ENCODE data around the gene TEKT4. TPM values are rescaled to one million over a fixed set of nuclear protein-coding genes. Genes with fewer than 3 reads are reported as not detected.
"Not testable (repeated sequence)": the region's sequence is repeated elsewhere in the genome, so short reads cannot be mapped to it uniquely, and the experiment has no call there.

Gene TEKT4
- total RNA-seq, 1 experiment from 2014 or later: not detected

DNA sequence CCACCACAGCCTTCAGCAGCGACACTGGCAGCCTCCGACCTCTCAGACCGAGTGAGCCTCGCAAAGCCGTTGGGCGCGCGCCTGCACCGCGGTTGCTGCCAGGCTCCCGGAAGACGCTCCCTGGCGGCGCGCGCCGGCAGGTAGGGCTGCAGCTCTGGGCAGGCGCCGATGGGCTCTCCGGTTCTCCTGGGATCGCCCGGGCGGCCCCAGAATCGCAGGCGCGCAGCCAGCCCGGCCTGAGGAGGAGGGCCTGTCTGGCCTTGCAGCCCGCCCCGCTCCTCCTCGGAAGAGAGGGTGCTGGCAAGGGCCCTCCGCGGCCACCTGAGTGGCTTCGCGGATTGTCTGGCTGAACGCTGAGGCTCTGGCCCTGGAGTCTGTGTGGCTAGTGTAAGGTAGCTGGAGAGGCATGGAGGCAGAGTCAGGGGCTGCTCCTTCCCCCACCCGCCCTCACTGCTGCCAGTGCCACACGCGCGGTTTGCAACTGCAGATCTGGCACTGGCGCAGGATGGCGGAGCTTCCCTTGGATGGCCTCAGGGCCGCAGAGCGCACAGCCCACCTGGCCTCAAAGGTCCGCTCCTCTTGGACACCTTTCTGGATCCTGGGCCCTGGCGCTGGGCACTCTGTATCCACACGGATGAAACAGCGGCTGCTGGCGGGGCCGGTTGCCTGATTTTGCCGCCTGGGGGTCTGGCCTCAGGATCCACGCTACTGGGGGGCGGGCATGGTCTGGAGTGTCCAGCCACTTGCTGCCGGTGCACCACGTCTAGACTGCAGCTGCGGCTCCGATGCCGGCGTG, 13.7 kb upstream of the TEKT4 start:
- ATAC-seq; H3F3A ChIP-seq (ENCODE audit: low read length, unreplicated experiment); H3K9ac ChIP-seq (ENCODE audit: low read length); H3K36me3 ChIP-seq (ENCODE audit: low read depth, low read length); H3K79me2 ChIP-seq (ENCODE audit: low read length); BruUV-seq (replicated peaks); H3K27ac ChIP-seq (ENCODE audit: low read length); CTCF ChIA-PET; intact Hi-C loops (cut with micrococcal nuclease); POLR2A ChIA-PET (ENCODE audit: unreplicated experiment); H3K9me3 ChIP-seq (ENCODE audit: low read length); H4K20me1 ChIP-seq (ENCODE audit: low read length); H3K9me2 ChIP-seq (replicated peaks; ENCODE audit: low read length); H3K4me1 ChIP-seq (ENCODE audit: insufficient read depth, low read length): not testable (repeated sequence)
- Histone ChIP-seq H3K4me2 (ENCODE audit: low read length) (peak overlapping the region; percentile 71), H2AFZ (ENCODE audit: low read length) (peak overlapping the region; percentile 50; the same call in 1 of the 2 replicates), H3K4me3 (ENCODE audit: low read length) (peak overlapping the region; percentile 44; the same call in 1 of the 2 replicates), H3K27me3 (ENCODE audit: low read length) (peaks cover 28% of the 10 kb centered on the region)
- TF ChIP-seq, protein P1, sequence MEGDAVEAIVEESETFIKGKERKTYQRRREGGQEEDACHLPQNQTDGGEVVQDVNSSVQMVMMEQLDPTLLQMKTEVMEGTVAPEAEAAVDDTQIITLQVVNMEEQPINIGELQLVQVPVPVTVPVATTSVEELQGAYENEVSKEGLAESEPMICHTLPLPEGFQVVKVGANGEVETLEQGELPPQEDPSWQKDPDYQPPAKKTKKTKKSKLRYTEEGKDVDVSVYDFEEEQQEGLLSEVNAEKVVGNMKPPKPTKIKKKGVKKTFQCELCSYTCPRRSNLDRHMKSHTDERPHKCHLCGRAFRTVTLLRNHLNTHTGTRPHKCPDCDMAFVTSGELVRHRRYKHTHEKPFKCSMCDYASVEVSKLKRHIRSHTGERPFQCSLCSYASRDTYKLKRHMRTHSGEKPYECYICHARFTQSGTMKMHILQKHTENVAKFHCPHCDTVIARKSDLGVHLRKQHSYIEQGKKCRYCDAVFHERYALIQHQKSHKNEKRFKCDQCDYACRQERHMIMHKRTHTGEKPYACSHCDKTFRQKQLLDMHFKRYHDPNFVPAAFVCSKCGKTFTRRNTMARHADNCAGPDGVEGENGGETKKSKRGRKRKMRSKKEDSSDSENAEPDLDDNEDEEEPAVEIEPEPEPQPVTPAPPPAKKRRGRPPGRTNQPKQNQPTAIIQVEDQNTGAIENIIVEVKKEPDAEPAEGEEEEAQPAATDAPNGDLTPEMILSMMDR (conservative IDR thresholded peaks at IDR 0.05; ENCODE audit: low read depth, low read length): peak; percentile 20; the same call in 1 of the 2 replicates
- peak; percentile 57 for DNase-seq

DNA sequence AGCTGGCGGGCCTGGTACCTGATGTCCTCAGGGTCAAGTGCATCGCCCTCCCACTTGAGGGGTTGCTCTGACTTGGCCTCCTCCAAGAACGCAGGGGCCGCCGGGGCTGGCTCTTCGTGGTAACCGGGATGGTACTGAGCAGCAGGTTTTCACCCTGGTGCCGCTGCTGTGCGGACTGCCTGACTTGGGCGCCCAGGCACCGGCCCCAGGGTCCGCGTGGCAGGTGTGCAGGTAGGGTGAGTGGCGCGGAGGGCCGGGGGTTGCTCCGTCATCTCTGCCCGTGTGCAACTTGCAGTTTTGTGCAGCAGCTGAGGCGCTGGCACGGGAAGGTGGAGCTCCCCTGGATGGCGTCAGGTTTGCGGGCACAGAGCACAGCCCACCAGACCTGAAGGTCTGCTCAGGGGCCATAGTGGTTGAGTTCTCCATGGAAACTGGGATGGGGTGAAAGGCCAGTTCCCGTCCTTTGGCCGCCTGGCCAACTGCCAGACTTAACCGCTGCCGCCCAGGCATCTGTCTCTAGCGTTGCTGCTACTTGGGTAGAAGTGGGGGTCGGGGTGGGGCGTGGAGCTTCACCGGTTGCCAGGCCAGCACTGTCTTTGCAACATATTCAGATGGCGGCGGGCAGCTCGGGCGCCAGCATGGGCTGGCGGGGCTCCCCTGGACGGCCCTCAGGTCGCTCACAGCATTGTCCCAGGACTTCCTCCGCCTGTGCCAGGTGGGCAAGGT, 12.9 kb upstream of the TEKT4 start:
- H3K36me3 ChIP-seq (ENCODE audit: low read depth, low read length); intact Hi-C loops (cut with micrococcal nuclease); POLR2A ChIA-PET (ENCODE audit: unreplicated experiment); H3K4me1 ChIP-seq (ENCODE audit: insufficient read depth, low read length); H4K20me1 ChIP-seq (ENCODE audit: low read length); H3K4me3 ChIP-seq (ENCODE audit: low read length); H3K79me2 ChIP-seq (ENCODE audit: low read length); H3K9me3 ChIP-seq (ENCODE audit: low read length); H2AFZ ChIP-seq (ENCODE audit: low read length); H3K9me2 ChIP-seq (replicated peaks; ENCODE audit: low read length); BruUV-seq (replicated peaks); ATAC-seq; DNase-seq; H3K27ac ChIP-seq (ENCODE audit: low read length); H3F3A ChIP-seq (ENCODE audit: low read length, unreplicated experiment); H3K4me2 ChIP-seq (ENCODE audit: low read length); CTCF ChIA-PET; H3K9ac ChIP-seq (ENCODE audit: low read length): not testable (repeated sequence)
- H3K27me3 ChIP-seq (ENCODE audit: low read length): peaks cover 28% of the 10 kb centered on the region

DNA sequence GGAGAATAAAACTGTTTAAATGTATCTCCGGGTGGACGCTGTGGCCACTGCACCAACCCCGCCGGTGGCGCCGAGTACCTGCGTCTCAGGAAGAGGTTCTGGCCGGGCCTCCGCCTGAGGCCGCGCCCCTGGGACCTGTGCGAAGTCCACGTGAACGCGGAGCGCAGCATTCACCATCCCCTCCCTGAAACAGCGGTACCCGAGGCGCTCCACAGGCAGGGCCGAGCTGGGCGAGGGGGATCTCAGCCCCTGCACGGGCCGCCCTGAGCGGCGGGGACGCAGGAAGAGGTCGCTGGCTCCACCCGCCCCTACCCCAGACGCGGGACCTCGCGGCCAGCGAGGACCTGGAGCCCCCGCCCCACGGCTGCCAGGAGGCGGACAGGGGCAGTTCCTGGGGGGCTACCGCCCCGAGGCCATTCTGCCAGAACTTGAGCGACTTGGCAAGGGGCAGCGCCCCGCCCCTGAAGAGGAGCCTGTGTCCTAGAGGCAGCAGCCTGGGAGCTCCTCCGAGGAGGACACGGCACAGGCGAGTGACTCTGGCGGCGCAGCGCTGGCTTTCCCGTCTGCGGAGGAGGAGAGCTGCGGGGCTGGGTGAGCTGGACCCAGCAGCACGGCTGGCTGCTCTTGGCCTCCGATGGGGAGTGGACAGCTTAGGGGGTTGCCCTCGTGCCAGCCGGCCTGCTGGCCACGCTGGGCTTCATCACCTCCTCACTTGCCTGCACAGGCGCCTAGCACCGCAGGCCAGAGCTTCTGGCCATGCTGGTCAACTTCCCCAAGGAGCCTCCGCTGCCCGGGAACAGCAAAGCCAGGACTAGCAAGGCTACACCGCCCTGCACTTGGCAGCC, 9.7 kb upstream of the TEKT4 start:
- no peaks in the 10 kb centered on the region for H3K4me1 ChIP-seq (ENCODE audit: insufficient read depth, low read length)
- POLR2A ChIA-PET (ENCODE audit: unreplicated experiment): interaction anchor here (0.5 kb wide), 1 partner anchor 81 kb away, joined by 4 read pairs; no protein-coding TSS in a partner anchor
- peak overlapping the region; percentile 77 for H3K4me2 ChIP-seq (ENCODE audit: low read length)
- no peak overlapping the region for H3K27ac ChIP-seq (ENCODE audit: low read length)
- H3K9ac ChIP-seq (ENCODE audit: low read length): no peak overlapping the region
- ATAC-seq (peak; percentile 55), DNase-seq (no peak)
- no peaks in the 10 kb centered on the region for H3K9me2 ChIP-seq (replicated peaks; ENCODE audit: low read length)
- no peaks in the 10 kb centered on the region for H3K79me2 ChIP-seq (ENCODE audit: low read length)
- H2AFZ ChIP-seq (ENCODE audit: low read length): peak overlapping the region; percentile 65; the same call in 1 of the 2 replicates
- intact Hi-C loops (cut with micrococcal nuclease): loop anchor here (2.0 kb wide), 1 partner anchor 95 kb away; no protein-coding TSS in a partner anchor
- CTCF ChIA-PET: no interaction called here
- H4K20me1 ChIP-seq (ENCODE audit: low read length): no peaks in the 10 kb centered on the region
- no peaks in the 10 kb centered on the region for H3F3A ChIP-seq (ENCODE audit: low read length, unreplicated experiment)
- no TSS peak for BruUV-seq (replicated peaks)
- H3K36me3 ChIP-seq (ENCODE audit: low read depth, low read length): no peaks in the 10 kb centered on the region
- H3K27me3 ChIP-seq (ENCODE audit: low read length): peaks cover 55% of the 10 kb centered on the region
- TF ChIP-seq, protein P1 (conservative IDR thresholded peaks at IDR 0.05; ENCODE audit: low read depth, low read length): no peak
- TF ChIP-seq EZH2phosphoT487 (IDR thresholded peaks at IDR 0.05; ENCODE audit: borderline replicate concordance, low read length) (no peak), EZH2 (IDR thresholded peaks at IDR 0.05; ENCODE audit: low read length, unreplicated experiment) (no peak)
- no peaks in the 10 kb centered on the region for H3K9me3 ChIP-seq (ENCODE audit: low read length)
- H3K4me3 ChIP-seq (ENCODE audit: low read length): peak overlapping the region; percentile 52

DNA sequence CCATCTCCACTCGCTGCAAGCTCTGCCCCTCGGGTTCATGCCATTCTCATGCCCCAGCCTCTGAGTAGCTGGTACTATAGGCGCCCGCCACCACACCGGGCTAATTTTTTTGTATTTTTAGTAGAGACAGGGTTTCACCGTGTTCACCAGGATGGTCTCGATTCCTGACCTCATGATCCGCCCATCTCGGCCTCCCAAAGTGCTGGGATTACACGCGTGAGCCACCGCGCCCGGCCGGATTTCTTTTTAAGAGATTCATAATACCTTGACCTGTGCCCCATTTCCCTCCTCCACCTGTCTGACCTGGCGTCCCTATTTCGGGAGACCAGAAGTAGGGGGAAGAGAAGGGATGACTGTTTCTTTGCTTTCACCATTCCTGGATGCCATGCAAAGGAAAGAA, 8.3 kb upstream of the TEKT4 start:
- BruUV-seq (replicated peaks); H3K9me3 ChIP-seq (ENCODE audit: low read length); POLR2A ChIA-PET (ENCODE audit: unreplicated experiment); H4K20me1 ChIP-seq (ENCODE audit: low read length); H3K4me1 ChIP-seq (ENCODE audit: insufficient read depth, low read length); ATAC-seq; DNase-seq; H3K27ac ChIP-seq (ENCODE audit: low read length); H3K4me3 ChIP-seq (ENCODE audit: low read length); H3K4me2 ChIP-seq (ENCODE audit: low read length); H3F3A ChIP-seq (ENCODE audit: low read length, unreplicated experiment); H3K9ac ChIP-seq (ENCODE audit: low read length); H3K36me3 ChIP-seq (ENCODE audit: low read depth, low read length); H2AFZ ChIP-seq (ENCODE audit: low read length); CTCF ChIA-PET; H3K79me2 ChIP-seq (ENCODE audit: low read length); H3K9me2 ChIP-seq (replicated peaks; ENCODE audit: low read length): not testable (repeated sequence)
- H3K27me3 ChIP-seq (ENCODE audit: low read length): peaks cover 54% of the 10 kb centered on the region
- intact Hi-C loops (cut with micrococcal nuclease): loop anchor here (2.0 kb wide), 1 partner anchor 94 kb away; no protein-coding TSS in a partner anchor
